IMR-90 (cell line): Measurements from ENCODE around the gene PGS1. TPM values are rescaled to one million over a fixed set of nuclear protein-coding genes. Genes with fewer than 3 reads are reported as not detected.

Source experiments
- ATAC-seq: fragments of 200-7000 bp; cut with Tn5 transposase; 2 replicates; pipeline ENCODE4 v1.9.1; 2020; ENCODE audit warnings: low read depth, mild to moderate bottlenecking, moderate library complexity
- BruUV-seq: library from RNA; stranded (reverse); fragments of 400-500 nt; replicated peaks from 2 replicates; lab custom pipeline; 2021; lab: Mats Ljungman, UMichigan
- CTCF ChIA-PET: fragments of 300-600 bp; formaldehyde crosslinking; extraction: SDS; loops from one replicate; lab custom pipeline; 2021; ENCODE audit warnings: antibody characterized with exemption; lab: Yijun Ruan, JAX
- POLR2A ChIA-PET: fragments of 300-600 bp; sonication (Branson Sonifier 250); formaldehyde crosslinking; loops from one replicate; lab custom pipeline; 2022; ENCODE audit warnings: antibody characterized with exemption; ENCODE audit not compliant: unreplicated experiment; lab: Charles Lee
- DNase-seq: peaks from one replicate; pipeline ENCODE4 v3.0.0; 2013
- H2AFZ ChIP-seq: replicated peaks from 2 replicates; pipeline ENCODE3; 2013; ENCODE audit warnings: low read length, mild to moderate bottlenecking; ENCODE audit not compliant: poor library complexity
- H2AK5ac ChIP-seq: 2 replicates; pipeline ENCODE4 v1.6.1; 2013; ENCODE audit warnings: low read depth, low read length, inconsistent platforms
- H2AK9ac ChIP-seq: replicated peaks from 2 replicates; pipeline ENCODE3; 2013; ENCODE audit warnings: mild to moderate bottlenecking, low read depth, low read length, moderate library complexity; ENCODE audit not compliant: poor library complexity
- H2BK120ac ChIP-seq: 2 replicates; pipeline ENCODE4 v1.6.1; 2013; ENCODE audit warnings: low read depth, low read length, inconsistent platforms
- H2BK15ac ChIP-seq: 3 replicates; pipeline ENCODE4 v1.6.1; 2013; ENCODE audit warnings: low read depth, low read length, inconsistent platforms
- H2BK20ac ChIP-seq: 2 replicates; pipeline ENCODE4 v1.6.1; 2013; ENCODE audit warnings: low read depth, mild to moderate bottlenecking, inconsistent platforms, low read length, moderate library complexity
- H2BK5ac ChIP-seq: 2 replicates; pipeline ENCODE4 v1.6.1; 2013; ENCODE audit warnings: mild to moderate bottlenecking, low read depth, low read length, inconsistent platforms; ENCODE audit not compliant: poor library complexity, severe bottlenecking
- H3K14ac ChIP-seq: replicated peaks from 2 replicates; pipeline ENCODE4 v1.6.1; 2013; ENCODE audit warnings: low read depth, low read length, inconsistent platforms
- H3K18ac ChIP-seq: 2 replicates; pipeline ENCODE4 v1.6.1; 2013; ENCODE audit warnings: low read depth, low read length, control low read depth
- H3K23ac ChIP-seq: 2 replicates; pipeline ENCODE4 v1.6.1; 2013; ENCODE audit warnings: low read depth, low read length, inconsistent platforms
- H3K27ac ChIP-seq: 2 replicates; pipeline ENCODE4 v1.5.1; 2013; ENCODE audit warnings: mild to moderate bottlenecking, control low read depth, low read length; ENCODE audit not compliant: insufficient read depth
- H3K27me3 ChIP-seq: 2 replicates; pipeline ENCODE4 v1.6.1; 2013; ENCODE audit warnings: low read length; ENCODE audit not compliant: control insufficient read depth, insufficient read depth
- H3K36me3 ChIP-seq: 2 replicates; pipeline ENCODE4 v1.6.1; 2013; ENCODE audit warnings: low read length, mixed read lengths; ENCODE audit not compliant: control insufficient read depth, insufficient read depth
- H3K4ac ChIP-seq: 2 replicates; pipeline ENCODE4 v1.6.1; 2013; ENCODE audit warnings: low read depth, low read length, inconsistent platforms
- H3K4me1 ChIP-seq: 2 replicates; pipeline ENCODE4 v1.6.1; 2013; ENCODE audit warnings: low read length, mixed read lengths; ENCODE audit not compliant: control insufficient read depth, insufficient read depth
- H3K4me2 ChIP-seq: 2 replicates; pipeline ENCODE4 v1.6.1; 2013; ENCODE audit warnings: low read depth, mild to moderate bottlenecking, control low read depth, low read length, moderate library complexity
- H3K4me3 ChIP-seq: 2 replicates; pipeline ENCODE4 v1.5.1; 2013; ENCODE audit warnings: low read depth, mild to moderate bottlenecking, control low read depth, low read length, moderate library complexity; ENCODE audit not compliant: insufficient read depth
- H3K56ac ChIP-seq: 2 replicates; pipeline ENCODE4 v1.6.1; 2013; ENCODE audit warnings: low read length, inconsistent platforms; ENCODE audit not compliant: insufficient read depth; ENCODE audit errors: extremely low read depth
- H3K79me1 ChIP-seq, 2 experiments: 2 replicates each; pipeline ENCODE4 v1.6.1; 2013; ENCODE audit warnings: low read length in 2 of 2, inconsistent platforms in 1 of 2, low read depth in 1 of 2
- H3K9ac ChIP-seq: 2 replicates; pipeline ENCODE4 v1.6.1; 2013; ENCODE audit warnings: low read depth, low read length, control low read depth
- H3K9me1 ChIP-seq: 2 replicates; pipeline ENCODE4 v1.6.1; 2013; ENCODE audit warnings: low read length, inconsistent platforms; ENCODE audit not compliant: insufficient read depth
- H3K9me3 ChIP-seq: 2 replicates; pipeline ENCODE4 v1.6.1; 2013; ENCODE audit warnings: low read length; ENCODE audit not compliant: control insufficient read depth, insufficient read depth
- H4K20me1 ChIP-seq: 2 replicates; pipeline ENCODE4 v1.6.1; 2013; ENCODE audit warnings: low read length, inconsistent platforms; ENCODE audit not compliant: insufficient read depth
- H4K5ac ChIP-seq: 2 replicates; pipeline ENCODE4 v1.6.1; 2013; ENCODE audit warnings: mild to moderate bottlenecking, low read depth, low read length, control low read depth
- H4K8ac ChIP-seq, 2 experiments: 2 replicates each; pipeline ENCODE4 v1.6.1; 2013; ENCODE audit warnings: low read depth in 2 of 2, low read length in 2 of 2, control low read depth in 1 of 2, inconsistent platforms in 1 of 2
- H4K91ac ChIP-seq: 2 replicates; pipeline ENCODE4 v1.6.1; 2013; ENCODE audit warnings: low read depth, low read length, inconsistent platforms; ENCODE audit not compliant: insufficient read depth
- BHLHE40 ChIP-seq: fragments of 150-350 bp; IDR thresholded peaks from 2 replicates; pipeline ENCODE4 v1.6.1; 2016; ENCODE audit warnings: mild to moderate bottlenecking, low read depth, low read length
- CEBPB ChIP-seq: IDR thresholded peaks from 2 replicates; pipeline ENCODE4 v1.6.1; 2012; ENCODE audit warnings: low read depth, low read length, improper control_type of control experiment
- CHD1 ChIP-seq: IDR thresholded peaks from 2 replicates; pipeline ENCODE4 v1.6.1; 2012; ENCODE audit warnings: low read depth, low read length, improper control_type of control experiment
- CTCF ChIP-seq: conservative IDR thresholded peaks from 2 replicates; pipeline ENCODE4 v1.5.1; 2012; ENCODE audit warnings: mild to moderate bottlenecking, low read depth, low read length, improper control_type of control experiment
- ELK1 ChIP-seq: fragments of 150-350 bp; IDR thresholded peaks from 2 replicates; pipeline ENCODE4 v1.6.1; 2016; ENCODE audit warnings: low read depth, mild to moderate bottlenecking, low read length, moderate library complexity, borderline replicate concordance
- MAFK ChIP-seq: IDR thresholded peaks from 2 replicates; pipeline ENCODE4 v1.6.1; 2012; ENCODE audit warnings: low read depth, low read length, improper control_type of control experiment
- MAZ ChIP-seq: IDR thresholded peaks from 2 replicates; pipeline ENCODE4 v1.6.1; 2012; ENCODE audit warnings: low read depth, mild to moderate bottlenecking, low read length, improper control_type of control experiment, moderate library complexity, borderline replicate concordance
- NFE2L2 ChIP-seq: fragments of 150-350 bp; IDR thresholded peaks from 2 replicates; pipeline ENCODE4 v1.6.1; 2016; ENCODE audit warnings: low read depth, mild to moderate bottlenecking, low read length
- POLR2A ChIP-seq: IDR thresholded peaks from 2 replicates; pipeline ENCODE4 v1.6.1; 2012; ENCODE audit warnings: mild to moderate bottlenecking, low read depth, low read length
- RAD21 ChIP-seq: IDR thresholded peaks from 2 replicates; pipeline ENCODE4 v1.6.1; 2012; ENCODE audit warnings: low read length, improper control_type of control experiment
- RCOR1 ChIP-seq: IDR thresholded peaks from 2 replicates; pipeline ENCODE4 v1.6.1; 2012; ENCODE audit warnings: mild to moderate bottlenecking, low read length, improper control_type of control experiment; ENCODE audit not compliant: insufficient replicate concordance
- RFX5 ChIP-seq: IDR thresholded peaks from 2 replicates; pipeline ENCODE4 v1.8.0; 2012; ENCODE audit warnings: low read depth, mild to moderate bottlenecking, low read length, moderate library complexity
- SMC3 ChIP-seq: fragments of 150-350 bp; IDR thresholded peaks from 2 replicates; pipeline ENCODE4 v1.6.1; 2016; ENCODE audit warnings: low read depth, mild to moderate bottlenecking, antibody characterized with exemption, low read length, moderate library complexity
- USF2 ChIP-seq: fragments of 150-350 bp; IDR thresholded peaks from 2 replicates; pipeline ENCODE4 v1.6.1; 2017; ENCODE audit warnings: mild to moderate bottlenecking, antibody characterized with exemption, low read length, low read depth
- WGBS, 2 experiments: methylation state at CpG; one replicate each; pipeline versions ENCODE4 v1.1.5 to v1.1.7; 2013; ENCODE audit warnings: missing lambda C conversion rate in 2 of 2; ENCODE audit not compliant: insufficient read length in 1 of 2; ENCODE audit errors: extremely low coverage in 2 of 2; 5-methylcytosine and 5-hydroxymethylcytosine counted together
- dilution Hi-C: fragments of 300-500 bp; cut with HindIII; formaldehyde crosslinking; loops from one replicate; pipeline ENCODE4 v1.14.3; 2018; ENCODE audit warnings: low sequenced_read_pairs; ENCODE audit not compliant: unreplicated experiment
- in situ Hi-C: fragments of 300-500 bp; cut with MboI; formaldehyde crosslinking; loops from 3 replicates; pipeline ENCODE4 v1.14.3; 2019; ENCODE audit warnings: low sequenced_read_pairs, inconsistent platforms, mixed read lengths
- intact Hi-C: fragments of 100-400 bp; cut with micrococcal nuclease; formaldehyde crosslinking; loops from 2 replicates; pipeline ENCODE4 v1.10.0; 2022
- polyA plus RNA-seq, 3 experiments: library from polyadenylated mRNA; depleted of rRNA; stranded (reverse); fragments of >200 nt; gene quantifications; 2 replicates each; pipeline ENCODE4 v1.2.3, GENCODE V29; 2012; ENCODE audit warnings: low replicate concordance in 1 of 3
- total RNA-seq: library from RNA; depleted of rRNA; stranded (reverse); fragments of >200 nt; gene quantifications from 2 replicates; pipeline ENCODE4 v1.2.3, GENCODE V29; 2012

Gene PGS1
- total and polyA plus RNA-seq, 2 of the 4 experiments (the other 2 are of a cell fraction): 18.5 to 43.2 TPM

- no peak overlapping the region for H2BK15ac ChIP-seq
- POLR2A ChIA-PET: no interaction called here
- no peaks in the 10 kb centered on the region for H3K9me1 ChIP-seq
- no TSS peak for BruUV-seq
- 64% methylated on average over 5 of the region's 24 CpGs; no CpG with 5 or more reads in 1 of the 2 experiments for WGBS, 2 experiments
- no peak overlapping the region for H2BK5ac ChIP-seq
- intact Hi-C loops: loop anchor here (1.0 kb wide), 3 partner anchors 61 to 170 kb away; partner anchors contain the start of gene SOCS3
- H2AK5ac ChIP-seq: 0 out of 2 replicates have a peak overlapping the region, but pooled peaks have one; percentile 1
- peaks cover 15% of the 10 kb centered on the region; the same call in 1 of the 2 replicates for H4K20me1 ChIP-seq
- H3K56ac ChIP-seq: no peak overlapping the region
- no peak overlapping the region for H3K23ac ChIP-seq
- 0 out of 2 replicates have a peak overlapping the region, but pooled peaks have one; percentile 16 for H3K4ac ChIP-seq
- no peak overlapping the region for H2AFZ ChIP-seq
- peaks cover 53% of the 10 kb centered on the region for H3K36me3 ChIP-seq
- DNase-seq: peak; percentile 65
- no peak overlapping the region for H3K27ac ChIP-seq
- in situ Hi-C loops: loop anchor here (10.0 kb wide), 2 partner anchors 127 to 307 kb away; no protein-coding TSS in a partner anchor
- no peaks in the 10 kb centered on the region for H3K9me3 ChIP-seq
- no peak overlapping the region for H4K91ac ChIP-seq
- H2AK9ac ChIP-seq: peak overlapping the region; percentile 6
- peaks cover 10% of the 10 kb centered on the region for H3K4me1 ChIP-seq
- no peak overlapping the region for H3K9ac ChIP-seq
- no peak overlapping the region for H3K18ac ChIP-seq
- ATAC-seq: peak; percentile 90
- dilution Hi-C loops: no loop called here
- no peak overlapping the region for H2BK120ac ChIP-seq
- no peak overlapping the region for H3K4me2 ChIP-seq
- H3K14ac ChIP-seq: no peak overlapping the region
- no peak overlapping the region for H4K5ac ChIP-seq
- H3K27me3 ChIP-seq: no peaks in the 10 kb centered on the region
- no peak overlapping the region for H2BK20ac ChIP-seq
- CTCF ChIA-PET: interaction anchor here (0.6 to 2.2 kb wide), 8 partner anchors 11 to 167 kb away, joined by 3 to 11 read pairs (median 4); no protein-coding TSS in a partner anchor
- peaks cover 12 to 67% of the 10 kb centered on the region in 2 experiments for H3K79me1 ChIP-seq
- H3K4me3 ChIP-seq: no peak overlapping the region
- H4K8ac ChIP-seq: no peak overlapping the region
- TF ChIP-seq CHD1: no peak; the same call in 1 of the 2 replicates
- TF ChIP-seq RFX5: no peak
- peak; percentile 56; the same call in 1 of the 2 replicates for TF ChIP-seq MAZ
- TF ChIP-seq USF2: no peak
- no peak for TF ChIP-seq RCOR1
- no peak for TF ChIP-seq CEBPB
- TF ChIP-seq SMC3: peak; percentile 94
- peak; percentile 97 for TF ChIP-seq RAD21
- no peak for TF ChIP-seq MAFK
- no peak for TF ChIP-seq BHLHE40
- no peak for TF ChIP-seq NFE2L2
- TF ChIP-seq CTCF: peak; percentile 99
- TF ChIP-seq POLR2A: no peak
- no peak for TF ChIP-seq ELK1
Observed at GRCh38 chr17:78421534-78422266, 43.3 kb downstream of the PGS1 start.
